ENCODE data around the gene DMD.

Gene DMD

DNA sequence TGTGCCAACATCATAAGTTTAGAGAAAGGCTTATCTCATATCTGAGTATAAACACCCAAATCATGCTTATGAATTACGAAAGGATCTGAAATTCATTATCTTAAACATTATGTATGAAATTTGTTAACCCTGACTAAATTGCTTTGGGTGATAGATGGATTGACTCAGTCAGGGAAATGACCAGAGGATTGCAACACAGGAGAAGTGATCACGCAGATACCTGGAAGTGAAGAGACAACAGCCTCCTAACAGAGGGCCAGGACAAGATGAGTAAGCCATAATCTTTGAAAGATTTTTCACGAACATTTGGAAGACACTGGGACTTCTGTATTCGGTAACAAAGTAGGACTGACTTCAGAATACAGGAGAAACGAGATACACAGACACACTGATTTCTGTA lies 363.4 kb downstream of the DMD start:
- H3K4me3 ChIP-seq (ENCODE audit: low read depth, low read length): no peak overlapping the region
- TF ChIP-seq, protein P1, sequence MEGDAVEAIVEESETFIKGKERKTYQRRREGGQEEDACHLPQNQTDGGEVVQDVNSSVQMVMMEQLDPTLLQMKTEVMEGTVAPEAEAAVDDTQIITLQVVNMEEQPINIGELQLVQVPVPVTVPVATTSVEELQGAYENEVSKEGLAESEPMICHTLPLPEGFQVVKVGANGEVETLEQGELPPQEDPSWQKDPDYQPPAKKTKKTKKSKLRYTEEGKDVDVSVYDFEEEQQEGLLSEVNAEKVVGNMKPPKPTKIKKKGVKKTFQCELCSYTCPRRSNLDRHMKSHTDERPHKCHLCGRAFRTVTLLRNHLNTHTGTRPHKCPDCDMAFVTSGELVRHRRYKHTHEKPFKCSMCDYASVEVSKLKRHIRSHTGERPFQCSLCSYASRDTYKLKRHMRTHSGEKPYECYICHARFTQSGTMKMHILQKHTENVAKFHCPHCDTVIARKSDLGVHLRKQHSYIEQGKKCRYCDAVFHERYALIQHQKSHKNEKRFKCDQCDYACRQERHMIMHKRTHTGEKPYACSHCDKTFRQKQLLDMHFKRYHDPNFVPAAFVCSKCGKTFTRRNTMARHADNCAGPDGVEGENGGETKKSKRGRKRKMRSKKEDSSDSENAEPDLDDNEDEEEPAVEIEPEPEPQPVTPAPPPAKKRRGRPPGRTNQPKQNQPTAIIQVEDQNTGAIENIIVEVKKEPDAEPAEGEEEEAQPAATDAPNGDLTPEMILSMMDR (IDR thresholded peaks at IDR 0.05; ENCODE audit: low read depth, low read length): no peak
- in situ Hi-C loops (cut with HindIII; ENCODE audit: low sequenced_read_pairs): no loop called here
- DNase-seq (ENCODE audit: low read depth, low spot score): no peak

DNA sequence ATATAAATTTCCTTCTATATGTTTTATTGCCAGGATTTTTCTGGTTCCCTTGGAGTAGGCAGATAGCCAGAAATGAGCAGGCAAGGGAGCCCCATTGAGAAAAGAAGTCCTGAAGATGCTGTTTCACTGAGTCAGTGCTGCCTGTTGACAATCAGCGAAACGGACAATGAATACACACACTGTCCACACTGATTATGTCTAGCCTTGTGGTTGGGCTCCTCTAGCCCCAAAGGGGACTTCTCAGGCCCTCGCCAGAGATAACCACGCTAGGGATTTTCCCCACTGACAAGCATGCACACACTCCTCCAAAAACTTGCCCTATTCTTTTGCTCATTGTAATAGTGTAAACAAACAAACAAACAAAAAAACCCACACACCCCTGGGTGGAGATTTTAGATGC lies 369.3 kb downstream of the DMD start:
- TF ChIP-seq, protein P1 (IDR thresholded peaks at IDR 0.05; ENCODE audit: low read depth, low read length): no peak
- no peak for DNase-seq (ENCODE audit: low read depth, low spot score)
- no peak overlapping the region for H3K4me3 ChIP-seq (ENCODE audit: low read depth, low read length)
- in situ Hi-C loops (cut with HindIII; ENCODE audit: low sequenced_read_pairs): no loop called here

DNA sequence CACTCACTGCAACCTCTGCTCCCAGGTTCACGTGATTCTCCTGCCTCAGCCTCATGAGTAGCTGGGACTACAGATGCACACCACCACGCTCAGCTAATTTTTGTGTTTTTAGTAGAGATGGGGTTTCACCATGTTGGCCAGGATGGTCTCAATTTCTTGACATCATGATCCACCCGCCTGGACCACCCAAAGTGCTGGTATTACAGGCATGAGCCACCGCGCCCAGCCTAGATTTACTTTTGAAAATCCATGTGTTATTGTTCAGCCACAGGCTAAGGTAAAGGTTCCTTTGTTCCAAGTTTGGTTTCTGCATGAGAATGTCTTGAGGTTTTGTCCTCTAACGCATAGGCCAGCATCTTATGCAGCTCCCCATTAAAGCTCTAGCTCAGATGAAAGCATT lies 371.6 kb downstream of the DMD start:
- in situ Hi-C loops (cut with HindIII; ENCODE audit: low sequenced_read_pairs): no loop called here
- TF ChIP-seq, protein P1 (IDR thresholded peaks at IDR 0.05; ENCODE audit: low read depth, low read length): no peak
- H3K4me3 ChIP-seq (ENCODE audit: low read depth, low read length): no peak overlapping the region
- no peak for DNase-seq (ENCODE audit: low read depth, low spot score)

DNA sequence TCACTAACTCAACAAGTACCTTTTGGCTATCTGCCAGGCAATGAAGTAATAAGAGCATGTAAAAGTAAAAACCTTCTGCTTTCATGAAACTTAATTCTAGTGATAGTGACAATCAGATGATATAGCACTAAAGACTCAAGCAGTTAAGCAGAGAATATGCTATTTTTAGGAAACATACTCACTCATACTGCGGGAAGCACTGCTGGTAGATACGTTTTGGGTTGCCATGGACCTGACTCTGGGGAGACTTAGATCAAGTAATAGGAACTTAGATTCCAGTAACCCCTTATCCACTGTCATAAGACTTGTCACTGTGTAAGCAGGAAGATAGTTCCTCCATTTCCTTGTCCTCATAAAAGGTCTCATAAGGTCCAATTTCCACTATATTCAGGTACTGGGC lies 386.3 kb downstream of the DMD start:
- in situ Hi-C loops (cut with HindIII; ENCODE audit: low sequenced_read_pairs): no loop called here
- TF ChIP-seq, protein P1 (IDR thresholded peaks at IDR 0.05; ENCODE audit: low read depth, low read length): no peak
- H3K4me3 ChIP-seq (ENCODE audit: low read depth, low read length): no peak overlapping the region
- no peak for DNase-seq (ENCODE audit: low read depth, low spot score)

DNA sequence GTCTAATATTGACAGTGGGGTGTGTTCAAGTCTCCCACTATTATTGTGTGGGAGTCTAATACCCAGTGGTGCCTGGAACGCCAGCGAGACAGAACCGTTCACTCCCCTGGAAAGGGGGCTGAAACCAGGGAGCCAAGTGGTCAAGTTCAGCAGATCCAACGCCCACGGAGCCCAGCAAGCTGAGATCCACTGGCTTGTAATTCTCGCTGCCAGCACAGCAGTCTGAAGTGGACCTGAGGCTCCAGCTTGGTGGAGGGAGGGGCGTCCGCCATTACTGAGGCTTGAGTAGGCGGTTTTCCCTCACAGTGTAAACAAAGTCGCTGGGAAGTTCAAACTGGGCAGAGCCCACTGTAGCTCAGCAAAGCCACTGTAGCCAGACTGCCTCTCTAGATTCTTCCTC lies 407.3 kb downstream of the DMD start:
- in situ Hi-C loops (cut with HindIII; ENCODE audit: low sequenced_read_pairs): no loop called here
- DNase-seq (ENCODE audit: low read depth, low spot score): no peak
- TF ChIP-seq, protein P1 (IDR thresholded peaks at IDR 0.05; ENCODE audit: low read depth, low read length): no peak
- H3K4me3 ChIP-seq (ENCODE audit: low read depth, low read length): no peak overlapping the region

DNA sequence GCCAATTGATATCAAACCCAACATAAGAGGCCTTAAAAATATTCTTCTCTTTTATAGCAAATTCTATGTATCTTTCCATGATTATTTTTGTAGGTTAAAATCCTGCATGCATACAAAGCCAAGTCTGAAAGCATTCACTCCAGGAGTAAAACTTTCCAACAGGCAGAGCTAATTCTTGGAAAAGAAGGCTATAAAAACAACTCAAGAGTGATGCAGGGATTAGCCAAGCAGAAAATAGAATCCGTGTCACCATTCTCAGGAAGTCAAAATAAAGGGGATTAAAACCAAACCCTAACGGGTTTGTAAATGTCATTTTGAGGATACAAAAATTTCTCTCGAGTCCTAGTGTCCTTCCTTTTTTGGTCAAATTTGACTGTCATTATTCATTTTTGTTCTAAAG lies 412.4 kb downstream of the DMD start:
- in situ Hi-C loops (cut with HindIII; ENCODE audit: low sequenced_read_pairs): no loop called here
- TF ChIP-seq, protein P1 (IDR thresholded peaks at IDR 0.05; ENCODE audit: low read depth, low read length): no peak
- no peak for DNase-seq (ENCODE audit: low read depth, low spot score)
- no peak overlapping the region for H3K4me3 ChIP-seq (ENCODE audit: low read depth, low read length)

DNA sequence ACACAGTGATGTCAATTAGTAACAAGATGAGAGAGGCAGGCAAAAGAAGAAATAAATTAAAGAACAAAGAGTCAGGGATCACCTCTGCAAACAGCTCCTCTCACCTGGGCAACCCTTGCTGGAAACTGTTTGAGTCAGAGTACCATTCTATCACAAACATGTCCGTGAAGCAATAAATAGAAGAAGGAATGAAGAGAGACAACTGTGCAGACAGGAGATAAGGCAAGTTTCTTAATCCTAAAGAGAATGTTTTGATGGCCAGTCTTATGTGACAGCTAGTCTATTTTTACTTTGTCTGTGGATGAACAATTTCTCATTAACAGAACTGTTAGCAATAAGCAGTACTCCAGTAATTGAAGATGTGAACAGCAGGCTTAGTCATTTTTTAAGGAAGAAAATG lies 422.4 kb downstream of the DMD start:
- no peak overlapping the region for H3K4me3 ChIP-seq (ENCODE audit: low read depth, low read length)
- DNase-seq (ENCODE audit: low read depth, low spot score): no peak
- in situ Hi-C loops (cut with HindIII; ENCODE audit: low sequenced_read_pairs): no loop called here
- TF ChIP-seq, protein P1 (IDR thresholded peaks at IDR 0.05; ENCODE audit: low read depth, low read length): no peak

Data from astrocyte of the spinal cord (primary cell).